GM13977 (cell line): Measurements from ENCODE around the gene SSPN.

Source experiments
- DNase-seq: peaks from one replicate; pipeline ENCODE4 v3.0.0; 2012; ENCODE audit warnings: low spot score
- in situ Hi-C: fragments of 300-500 bp; cut with MboI; formaldehyde crosslinking; loops from one replicate; pipeline ENCODE4 v1.12.0; 2022; ENCODE audit warnings: low sequenced_read_pairs, low pct_unique_long_range_greater_than_20kb, mixed read lengths, inconsistent platforms; ENCODE audit not compliant: unreplicated experiment
- TF ChIP-seq, protein P1 (sequence below): IDR thresholded peaks from 2 replicates; pipeline ENCODE4 v1.5.1; 2012; ENCODE audit warnings: mild to moderate bottlenecking, control low read depth; ENCODE audit not compliant: insufficient read depth; ENCODE audit errors: extremely low read depth, missing control alignments

Gene SSPN

DNA sequence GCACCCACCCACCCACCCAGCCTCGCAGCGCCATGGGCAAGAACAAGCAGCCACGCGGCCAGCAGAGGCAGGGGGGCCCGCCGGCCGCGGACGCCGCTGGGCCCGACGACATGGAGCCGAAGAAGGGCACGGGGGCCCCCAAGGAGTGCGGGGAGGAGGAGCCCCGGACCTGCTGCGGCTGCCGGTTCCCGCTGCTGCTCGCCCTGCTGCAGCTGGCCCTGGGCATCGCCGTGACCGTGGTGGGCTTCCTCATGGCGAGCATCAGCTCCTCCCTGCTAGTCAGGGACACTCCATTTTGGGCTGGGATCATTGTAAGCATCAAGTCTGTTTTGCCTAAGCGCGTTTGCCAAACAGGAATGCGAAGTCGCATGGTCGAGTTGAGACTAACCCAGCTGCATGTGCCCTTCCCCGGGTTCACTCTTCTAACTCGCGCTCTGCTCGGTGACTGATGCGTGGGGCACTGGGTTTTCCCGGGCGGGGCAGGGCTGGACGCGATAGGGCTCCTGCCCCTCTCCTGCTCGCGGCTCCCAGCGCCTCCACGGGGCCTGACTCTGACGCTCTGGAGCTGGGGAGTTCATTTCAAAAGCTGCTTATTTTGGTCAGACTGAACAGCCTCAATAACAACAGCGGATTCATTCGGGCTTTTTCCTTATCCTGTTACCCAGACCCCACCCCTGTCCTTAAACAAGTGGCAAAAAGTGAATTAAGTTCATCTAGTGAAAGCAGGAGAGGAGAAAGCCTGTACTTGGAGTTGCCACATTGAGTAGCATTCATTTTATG lies 458 bp downstream of the SSPN start:
- TF ChIP-seq, protein P1, sequence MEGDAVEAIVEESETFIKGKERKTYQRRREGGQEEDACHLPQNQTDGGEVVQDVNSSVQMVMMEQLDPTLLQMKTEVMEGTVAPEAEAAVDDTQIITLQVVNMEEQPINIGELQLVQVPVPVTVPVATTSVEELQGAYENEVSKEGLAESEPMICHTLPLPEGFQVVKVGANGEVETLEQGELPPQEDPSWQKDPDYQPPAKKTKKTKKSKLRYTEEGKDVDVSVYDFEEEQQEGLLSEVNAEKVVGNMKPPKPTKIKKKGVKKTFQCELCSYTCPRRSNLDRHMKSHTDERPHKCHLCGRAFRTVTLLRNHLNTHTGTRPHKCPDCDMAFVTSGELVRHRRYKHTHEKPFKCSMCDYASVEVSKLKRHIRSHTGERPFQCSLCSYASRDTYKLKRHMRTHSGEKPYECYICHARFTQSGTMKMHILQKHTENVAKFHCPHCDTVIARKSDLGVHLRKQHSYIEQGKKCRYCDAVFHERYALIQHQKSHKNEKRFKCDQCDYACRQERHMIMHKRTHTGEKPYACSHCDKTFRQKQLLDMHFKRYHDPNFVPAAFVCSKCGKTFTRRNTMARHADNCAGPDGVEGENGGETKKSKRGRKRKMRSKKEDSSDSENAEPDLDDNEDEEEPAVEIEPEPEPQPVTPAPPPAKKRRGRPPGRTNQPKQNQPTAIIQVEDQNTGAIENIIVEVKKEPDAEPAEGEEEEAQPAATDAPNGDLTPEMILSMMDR: no peak
- in situ Hi-C loops: no loop called here
- DNase-seq: peak; percentile 30

DNA sequence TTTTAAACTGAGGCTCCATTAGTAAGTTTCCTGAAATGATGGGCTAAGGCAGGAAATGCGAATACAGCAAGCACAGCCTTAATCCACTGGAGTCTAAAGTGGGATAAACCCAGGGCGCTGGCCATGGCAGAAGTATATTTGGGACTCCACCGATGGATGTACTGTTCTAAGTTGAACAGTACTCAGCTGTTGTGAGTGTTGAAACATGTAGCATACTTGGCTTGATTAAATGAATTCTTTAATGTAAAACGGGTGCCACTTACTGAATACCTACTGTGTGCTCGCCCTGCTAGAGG lies 996 bp downstream of the SSPN start:
- TF ChIP-seq, protein P1: no peak
- in situ Hi-C loops: no loop called here
- no peak for DNase-seq

DNA sequence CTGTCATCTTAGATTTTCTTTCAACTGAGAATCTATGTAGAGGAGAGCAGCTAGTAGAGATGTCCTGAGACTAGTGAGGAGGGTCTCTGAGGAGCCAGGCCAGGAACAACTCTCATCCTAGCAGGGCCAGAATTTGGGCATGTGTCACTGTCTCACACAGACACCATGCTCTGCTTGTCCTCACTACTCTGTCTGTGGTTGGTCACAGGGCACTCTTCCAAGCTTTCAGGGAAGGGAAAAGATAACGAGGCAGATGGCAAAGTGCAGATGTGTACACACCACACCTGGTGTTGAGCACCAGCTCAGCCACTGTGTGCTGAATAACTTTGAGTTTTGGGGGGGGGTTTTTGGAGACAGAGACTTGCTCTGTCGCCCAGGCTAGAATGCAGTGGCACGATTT lies 2.5 kb downstream of the SSPN start:
- TF ChIP-seq, protein P1: no peak
- DNase-seq: no peak
- in situ Hi-C loops: no loop called here

DNA sequence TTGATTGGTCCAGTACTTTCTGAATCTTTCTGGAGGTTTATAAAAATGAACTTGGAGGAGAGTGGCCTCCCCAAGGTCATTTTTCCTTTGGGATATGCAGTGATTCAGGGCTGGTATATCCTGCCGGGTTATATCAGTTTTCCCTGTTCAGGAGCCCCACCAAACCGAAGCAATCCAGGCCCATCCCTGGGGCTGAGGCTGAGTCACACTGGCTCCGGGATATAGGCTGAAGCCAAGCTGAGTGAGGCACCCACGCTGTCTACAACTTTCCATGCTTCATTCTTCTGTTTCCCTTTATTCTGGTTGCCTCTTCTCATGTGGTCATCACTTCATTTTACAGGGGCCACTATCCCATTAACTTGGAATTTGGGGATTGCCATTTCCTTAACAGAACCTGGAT lies 3.4 kb downstream of the SSPN start:
- TF ChIP-seq, protein P1: no peak
- no peak for DNase-seq
- in situ Hi-C loops: no loop called here

DNA sequence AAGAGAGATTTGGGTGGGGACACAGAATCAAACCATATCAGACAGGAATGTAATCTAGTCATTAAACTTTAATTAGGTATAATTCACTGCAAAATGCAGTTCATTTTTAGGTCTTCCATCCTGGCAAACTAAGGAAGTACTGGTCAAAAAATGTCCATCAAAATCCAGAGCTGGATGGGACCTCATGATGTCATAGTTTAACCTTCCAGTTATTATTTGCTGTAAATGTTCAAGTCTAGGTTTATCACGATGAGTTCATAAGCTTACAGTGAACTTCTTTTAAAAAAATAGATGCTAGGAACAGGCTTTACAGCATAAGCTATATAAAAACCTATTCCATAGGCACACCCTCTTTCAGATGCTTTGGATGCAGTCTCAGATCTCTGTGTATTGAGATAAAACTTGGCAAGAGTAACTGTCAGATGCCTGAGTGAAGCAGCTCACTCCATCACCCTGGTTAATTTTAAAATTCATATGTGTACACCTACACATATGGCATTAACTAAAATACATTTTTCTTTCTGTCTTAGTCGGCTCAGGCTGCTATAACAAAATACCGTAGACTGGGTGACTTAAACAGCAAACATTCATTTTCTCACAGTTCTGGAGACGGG lies 7.9 kb downstream of the SSPN start:
- in situ Hi-C loops: no loop called here
- TF ChIP-seq, protein P1: no peak
- DNase-seq: no peak

DNA sequence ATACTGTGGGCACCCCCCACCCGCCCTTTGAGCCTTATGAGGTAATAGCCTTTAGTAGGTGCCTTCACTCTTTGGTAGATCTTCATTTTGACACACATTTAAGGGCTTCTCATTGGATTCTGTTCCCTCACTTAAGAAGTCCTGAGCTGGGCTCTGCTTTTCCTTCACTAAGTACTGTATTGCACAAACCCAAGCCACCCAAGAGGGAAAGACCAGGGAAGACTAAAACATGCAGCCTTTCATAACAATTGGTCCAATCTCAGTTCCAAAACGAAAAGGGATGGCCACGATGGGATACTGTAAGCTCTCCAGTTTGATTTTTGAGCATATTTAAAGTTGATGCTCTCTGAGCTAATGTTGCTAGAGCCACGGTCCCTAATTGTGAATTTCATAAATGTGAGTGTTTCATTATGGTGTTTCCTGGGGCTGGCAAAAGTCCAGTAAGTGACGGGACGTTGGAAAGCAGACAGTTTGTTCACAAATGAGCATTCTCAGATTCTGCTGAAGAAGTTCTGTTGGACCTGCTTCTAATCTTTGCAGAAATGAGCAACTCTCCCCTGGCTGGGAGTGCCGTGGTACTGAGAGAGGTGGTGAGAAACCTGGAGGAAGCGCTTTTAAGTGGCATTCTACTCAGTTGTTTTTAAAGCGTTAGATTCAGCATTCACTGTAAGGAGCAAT lies 9.4 kb downstream of the SSPN start:
- in situ Hi-C loops: no loop called here
- TF ChIP-seq, protein P1: no peak
- DNase-seq: no peak
